Upper lobe of left lung (tissue), 6 donors: ENCODE results near the gene EID3. TPM values are rescaled to one million over a fixed set of nuclear protein-coding genes. Genes with fewer than 3 reads are reported as not detected.
A peak's percentile ranks its signal among the peaks of the same experiment; 100 is the strongest.

Source experiments
- ATAC-seq, 2 donors: fragments of 200-7000 bp; cut with Tn5 transposase; one replicate each; pipeline ENCODE4 v1.9.1; 2022; ENCODE audit warnings: mild to moderate bottlenecking in 2 of 2, moderate library complexity in 2 of 2; ENCODE audit not compliant: low FRiP score in 2 of 2
- DNase-seq, 2 donors: peaks; one replicate each; pipeline ENCODE4 v3.0.0-alpha.2; 2019 to 2020
- H3K27ac ChIP-seq, 4 donors: fragments of 200-600 bp; sonication (generic); one replicate each; pipeline ENCODE4 v1.5.1; 2016 to 2019
- H3K27me3 ChIP-seq, 4 donors: fragments of 200-600 bp; sonication (generic); one replicate each; pipeline ENCODE4 v1.5.1; 2017 to 2019
- H3K36me3 ChIP-seq, 4 donors: fragments of 200-600 bp; sonication (generic); one replicate each; pipeline ENCODE4 v1.5.1; 2016 to 2019
- H3K4me1 ChIP-seq, 4 donors: fragments of 200-600 bp; sonication (generic); one replicate each; pipeline ENCODE4 v1.5.1; 2018 to 2019
- H3K4me3 ChIP-seq, 4 donors: fragments of 200-600 bp; sonication (generic); one replicate each; pipeline ENCODE4 v1.5.1; 2017 to 2019; ENCODE audit warnings: mild to moderate bottlenecking in 2 of 4, moderate library complexity in 1 of 4
- H3K9me3 ChIP-seq, 4 donors: fragments of 200-600 bp; sonication (generic); one replicate each; pipeline ENCODE4 v1.5.1; 2018 to 2019
- CTCF ChIP-seq, 6 experiments: fragments of 450-650 bp in 4 of 6; fragments of 200-600 bp in 2 of 6; sonication (generic) in 2 of 6; IDR thresholded peaks; one replicate each; pipeline ENCODE4 v1.5.1; 2016 to 2019; ENCODE audit warnings: antibody characterized with exemption in 6 of 6
- EP300 ChIP-seq, 4 donors: sonication (generic); formaldehyde crosslinking; IDR thresholded peaks; one replicate each; pipeline ENCODE4 v1.5.1; 2017; ENCODE audit warnings: antibody characterized with exemption in 4 of 4, control low read depth in 2 of 4
- POLR2A ChIP-seq, 4 donors: fragments of 450-650 bp; IDR thresholded peaks; one replicate each; pipeline ENCODE4 v1.5.1; 2016 to 2017; ENCODE audit warnings: antibody characterized with exemption in 4 of 4, mild to moderate bottlenecking in 2 of 4
- POLR2AphosphoS5 ChIP-seq, 2 donors: sonication (generic); formaldehyde crosslinking; IDR thresholded peaks; one replicate each; pipeline ENCODE4 v1.5.1; 2017; ENCODE audit warnings: antibody characterized with exemption in 2 of 2
- WGBS, 2 donors: methylation state at CpG; one replicate each; pipeline ENCODE4 v1.1.5; 2017 to 2018; 5-methylcytosine and 5-hydroxymethylcytosine counted together
- total RNA-seq, 6 donors: library from RNA; depleted of rRNA in 4 of 6; stranded (reverse); fragments of >200 nt in 4 of 6; gene quantifications; one replicate each; pipeline versions ENCODE4 v1.1.0 to v1.2.1, GENCODE V29; 2016 to 2021
- donor health status: DM: no; HTN: no; CAD: no; lungs with moderate emphysema.
- donor health status: DM: no; HTN: yes; CAD: no; lungs with severe emphysema.

EID3 gene
- total RNA-seq, 6 donors from 2014 or later = 2.5 to 62.9 (median 13.9) TPM

- Histone ChIP-seq H3K4me3 (no peak overlapping the region), H3K27me3 (no peaks in the 10 kb centered on the region), H3K4me1 (peaks cover 33 to 90% (median 56%) of the 10 kb centered on the region in 4 donors), H3K9me3 (no peaks in the 10 kb centered on the region), H3K36me3 (peaks cover under 1 to 77% (median 16%) of the 10 kb centered on the region in 4 donors), H3K27ac (peak overlapping the region in 1 of 4 donors; percentile 14)
- WGBS, 2 donors = 66 to 74% methylated on average over 6 of the region's 6 CpGs
- TF ChIP-seq POLR2AphosphoS5 (IDR thresholded peaks at IDR 0.05) (no peak), POLR2A (IDR thresholded peaks at IDR 0.05) (no peak), CTCF (IDR thresholded peaks at IDR 0.05) (no peak), EP300 (IDR thresholded peaks at IDR 0.05) (no peak)
- ATAC-seq (no peak), DNase-seq (no peak)
These were observed 3.6 kb upstream of the EID3 start for GRCh38 chr12:104299842-104300481.

DNA sequence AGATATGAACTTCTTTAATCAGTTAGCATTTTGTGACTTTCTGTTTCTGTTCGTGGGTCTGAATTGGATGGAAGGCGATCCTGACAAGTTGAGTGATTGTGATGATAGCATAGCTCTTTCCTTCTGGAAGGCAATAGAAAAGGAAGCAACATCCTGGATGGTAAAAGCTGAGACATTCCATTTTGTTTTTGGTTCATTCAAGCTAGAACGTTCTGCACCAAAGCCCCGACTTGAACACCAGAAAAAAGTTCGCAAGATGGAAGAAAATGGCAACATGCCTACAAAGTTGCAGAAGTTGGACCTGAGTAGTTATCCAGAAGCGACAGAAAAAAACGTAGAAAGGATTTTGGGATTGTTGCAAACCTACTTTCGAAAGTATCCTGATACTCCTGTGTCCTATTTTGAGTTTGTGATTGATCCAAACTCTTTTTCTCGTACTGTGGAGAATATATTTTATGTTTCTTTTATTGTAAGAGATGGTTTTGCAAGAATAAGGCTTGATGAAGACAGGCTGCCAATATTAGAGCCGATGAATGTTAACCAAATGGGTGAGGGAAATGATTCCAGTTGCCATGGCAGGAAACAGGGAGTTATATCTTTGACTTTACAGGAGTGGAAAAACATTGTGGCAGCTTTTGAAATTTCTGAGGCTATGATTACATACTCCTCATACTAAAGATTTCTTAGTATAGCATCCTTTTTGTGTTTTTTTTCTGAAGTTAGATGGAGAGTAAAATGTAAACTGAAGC, 896 bp downstream of the EID3 start:
- Histone ChIP-seq H3K27me3 (no peaks in the 10 kb centered on the region), H3K9me3 (no peaks in the 10 kb centered on the region), H3K36me3 (peaks cover 0 to 42% (median 7%) of the 10 kb centered on the region in 4 donors), H3K4me1 (peaks cover 24 to 71% (median 41%) of the 10 kb centered on the region in 4 donors), H3K4me3 (peak overlapping the region in 3 of 4 donors; percentile 43 to 53 (median 53)), H3K27ac (peak overlapping the region; percentile 48 to 83 (median 70))
- WGBS, 2 donors = 79 to 80% methylated on average over 10 of the region's 10 CpGs
- TF ChIP-seq CTCF (IDR thresholded peaks at IDR 0.05) = no peak
- no peak for TF ChIP-seq POLR2A (IDR thresholded peaks at IDR 0.05)
- TF ChIP-seq EP300 (IDR thresholded peaks at IDR 0.05) = no peak
- TF ChIP-seq POLR2AphosphoS5 (IDR thresholded peaks at IDR 0.05) = no peak
- ATAC-seq (no peak), DNase-seq (no peak)

DNA sequence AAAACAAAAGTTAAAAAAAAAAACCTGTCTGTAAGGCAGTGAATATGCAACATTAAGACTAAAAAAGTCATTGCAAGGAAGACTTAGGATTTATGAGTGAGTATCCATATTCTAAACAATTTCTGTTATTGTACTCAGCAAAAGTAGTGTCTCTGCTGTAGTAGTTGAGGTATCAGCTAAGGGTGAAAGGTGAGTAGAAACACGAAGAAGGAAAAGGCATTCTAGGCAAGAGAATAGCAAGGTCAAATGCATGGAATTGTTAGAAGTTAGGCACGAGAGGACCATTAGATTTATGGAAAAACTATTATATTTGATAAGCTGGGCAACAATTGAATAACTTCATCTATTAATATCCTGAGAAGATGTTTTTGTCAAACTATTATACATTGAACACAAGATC, 1.8 kb downstream of the EID3 start:
- Histone ChIP-seq H3K27ac (no peak overlapping the region), H3K4me1 (peaks cover 24 to 66% (median 34%) of the 10 kb centered on the region in 4 donors), H3K9me3 (no peaks in the 10 kb centered on the region), H3K27me3 (no peaks in the 10 kb centered on the region), H3K4me3 (no peak overlapping the region), H3K36me3 (peaks cover 0 to 39% (median 11%) of the 10 kb centered on the region in 4 donors)
- DNase-seq = no peak
- 86 to 92% methylated on average over 2 of the region's 2 CpGs for WGBS, 2 donors
- no peak for ATAC-seq
- TF ChIP-seq EP300 (IDR thresholded peaks at IDR 0.05) = no peak
- no peak for TF ChIP-seq POLR2A (IDR thresholded peaks at IDR 0.05)
- TF ChIP-seq POLR2AphosphoS5 (IDR thresholded peaks at IDR 0.05) = no peak
- TF ChIP-seq CTCF (IDR thresholded peaks at IDR 0.05) = no peak

DNA sequence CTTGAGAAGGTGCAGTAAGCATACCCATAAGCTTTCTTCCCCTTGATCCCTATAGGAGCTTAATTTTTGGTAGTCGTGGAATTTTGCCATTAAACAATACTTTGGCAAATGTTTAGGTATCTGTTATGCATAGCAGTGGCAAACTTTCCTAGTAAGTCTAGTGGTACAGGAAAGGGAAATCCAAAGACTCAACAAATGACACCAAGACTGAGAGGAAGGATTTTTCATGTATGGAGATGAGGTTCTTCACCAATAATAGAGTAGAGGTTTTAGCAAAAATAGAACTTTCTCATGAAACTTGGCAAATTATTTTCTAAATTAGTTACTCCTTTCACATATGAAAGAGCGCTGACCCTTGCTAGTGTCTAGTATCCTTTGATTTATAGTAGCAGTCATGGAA, 2.8 kb downstream of the EID3 start:
- no peak for TF ChIP-seq CTCF (IDR thresholded peaks at IDR 0.05)
- TF ChIP-seq EP300 (IDR thresholded peaks at IDR 0.05) = no peak
- no peak for TF ChIP-seq POLR2A (IDR thresholded peaks at IDR 0.05)
- TF ChIP-seq POLR2AphosphoS5 (IDR thresholded peaks at IDR 0.05) = no peak
- H3K27ac ChIP-seq = no peak overlapping the region
- H3K4me3 ChIP-seq = no peak overlapping the region
- 93 to 97% methylated on average over 2 of the region's 2 CpGs for WGBS, 2 donors
- peaks cover 22 to 57% (median 31%) of the 10 kb centered on the region in 4 donors for H3K4me1 ChIP-seq
- H3K9me3 ChIP-seq = no peaks in the 10 kb centered on the region
- no peaks in the 10 kb centered on the region for H3K27me3 ChIP-seq
- ATAC-seq (no peak), DNase-seq (no peak)
- H3K36me3 ChIP-seq = peaks cover 3 to 39% (median 12%) of the 10 kb centered on the region in 4 donors
